ENCODE measurements around the gene MED25.

MED25 gene

GRCh38 chr19:49875177-49875576 lies 57.1 kb downstream of the MED25 start:
- no peak for DNase-seq

DNA sequence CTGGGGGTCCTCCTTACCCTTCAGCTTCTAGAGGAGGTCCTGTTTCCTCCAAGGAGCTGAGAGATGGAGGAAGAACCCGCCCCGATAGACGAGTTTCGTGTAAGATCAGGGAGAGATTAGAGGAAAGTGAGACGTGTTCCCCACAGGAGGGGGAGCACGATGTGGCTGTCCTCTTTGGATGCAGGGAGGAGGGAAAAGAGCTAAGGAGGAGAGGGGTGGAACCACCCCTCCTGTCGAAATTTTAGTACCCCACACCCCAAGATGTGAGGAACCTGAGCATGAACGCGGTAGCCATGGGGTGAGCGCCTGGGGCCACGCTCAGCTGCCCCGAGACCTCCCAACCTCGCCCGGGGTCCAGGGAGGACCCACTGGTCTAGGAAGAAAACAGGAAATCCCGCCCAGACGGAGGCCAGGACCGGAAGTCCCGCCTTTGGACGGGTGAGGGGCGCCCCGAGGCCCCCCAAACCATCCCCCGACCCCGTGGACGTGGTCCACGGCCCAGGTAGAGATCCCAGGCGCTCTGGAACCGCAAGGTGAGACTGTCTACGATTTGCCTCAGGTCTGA lies 57.9 kb downstream of the MED25 start:
- DNase-seq: peak; percentile 17

GRCh38 chr19:49876422-49877019 lies 58.4 kb downstream of the MED25 start:
- peak; percentile 98 for DNase-seq

GRCh38 chr19:49877020-49877878 lies 59.2 kb downstream of the MED25 start, which contains the start of the genes AKT1S1 and TBC1D17:
TSS of gene AKT1S1 (minus strand) at chr19:49877355. CDS start at chr19:49873295, 4,060 bp downstream.
TSS of gene TBC1D17 (plus strand) at chr19:49877702. CDS start at chr19:49877724, 22 bp downstream.
- DNase-seq: peak; percentile 99

- DNase-seq: peak; percentile 86
Measured at GRCh38 chr19:49877879-49878743, 60.0 kb downstream of the MED25 start.

DNA sequence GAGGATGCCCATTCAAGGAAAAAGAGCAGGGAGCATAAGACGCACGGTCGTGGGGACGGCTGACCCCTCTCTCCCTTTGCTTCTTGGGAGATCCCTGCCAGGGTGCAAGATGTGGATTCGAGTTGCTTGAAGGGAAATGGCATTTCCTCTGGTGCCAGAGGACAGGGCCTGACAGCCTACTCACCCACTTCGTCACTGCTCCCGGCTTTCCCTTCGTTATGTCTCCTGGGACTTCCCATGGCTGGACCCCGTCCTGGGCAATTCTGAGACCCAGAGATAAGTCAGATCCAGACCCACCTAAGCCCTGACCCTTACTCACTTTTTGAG lies 60.6 kb downstream of the MED25 start:
- no peak for DNase-seq

GRCh38 chr19:49879243-49879963 lies 61.3 kb downstream of the MED25 start:
- DNase-seq: no peak

DNA sequence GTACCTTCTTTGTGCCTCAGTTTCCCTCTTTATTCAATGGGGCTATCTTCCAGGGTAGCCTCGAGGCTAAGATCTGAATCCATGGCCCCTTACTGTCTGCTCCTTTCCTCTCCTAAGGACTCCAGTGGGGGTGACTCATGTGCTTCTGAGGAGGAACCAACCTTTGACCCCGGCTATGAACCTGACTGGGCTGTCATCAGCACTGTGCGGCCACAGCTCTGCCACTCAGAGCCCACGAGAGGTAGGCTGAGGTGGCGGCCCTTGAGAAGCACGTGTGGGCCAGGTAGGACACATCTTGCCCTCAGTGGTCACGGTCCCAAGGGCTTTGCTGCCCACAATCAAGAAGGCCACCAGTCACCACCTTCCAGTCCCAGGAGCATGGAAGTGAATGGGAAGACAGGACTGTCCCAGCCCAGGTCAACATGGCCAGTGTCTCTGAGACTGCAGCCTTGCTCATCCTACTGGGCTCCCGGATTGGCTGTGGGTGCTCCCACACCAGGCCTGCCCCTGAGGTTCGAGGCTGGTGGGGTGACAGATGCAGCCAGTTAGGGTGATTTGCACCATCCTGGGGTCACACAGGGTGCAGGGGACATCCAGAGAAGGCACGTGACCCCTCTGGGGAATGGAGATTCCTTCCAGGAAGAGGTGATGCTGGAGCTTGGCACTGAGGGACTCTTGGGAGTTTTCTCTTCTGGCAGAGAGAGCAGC lies 62.2 kb downstream of the MED25 start:
- DNase-seq: no peak

DNA sequence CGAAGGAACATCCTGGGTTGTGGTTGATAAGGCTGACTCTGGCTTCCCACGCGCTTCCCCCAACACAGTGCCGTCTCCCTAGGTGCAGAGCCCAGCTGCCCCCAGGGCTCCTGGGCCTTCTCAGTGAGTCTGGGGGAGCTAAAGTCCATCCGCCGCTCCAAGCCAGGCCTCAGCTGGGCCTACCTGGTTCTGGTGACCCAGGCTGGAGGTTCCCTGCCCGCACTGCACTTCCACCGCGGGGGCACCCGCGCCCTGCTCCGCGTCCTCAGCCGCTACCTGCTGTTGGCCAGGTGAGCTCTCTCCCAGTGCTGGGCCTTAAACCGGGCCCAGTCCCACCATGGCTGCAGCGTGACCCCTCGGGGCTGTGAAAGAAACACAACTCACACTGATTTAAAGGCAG lies 63.1 kb downstream of the MED25 start:
- DNase-seq: no peak

DNA sequence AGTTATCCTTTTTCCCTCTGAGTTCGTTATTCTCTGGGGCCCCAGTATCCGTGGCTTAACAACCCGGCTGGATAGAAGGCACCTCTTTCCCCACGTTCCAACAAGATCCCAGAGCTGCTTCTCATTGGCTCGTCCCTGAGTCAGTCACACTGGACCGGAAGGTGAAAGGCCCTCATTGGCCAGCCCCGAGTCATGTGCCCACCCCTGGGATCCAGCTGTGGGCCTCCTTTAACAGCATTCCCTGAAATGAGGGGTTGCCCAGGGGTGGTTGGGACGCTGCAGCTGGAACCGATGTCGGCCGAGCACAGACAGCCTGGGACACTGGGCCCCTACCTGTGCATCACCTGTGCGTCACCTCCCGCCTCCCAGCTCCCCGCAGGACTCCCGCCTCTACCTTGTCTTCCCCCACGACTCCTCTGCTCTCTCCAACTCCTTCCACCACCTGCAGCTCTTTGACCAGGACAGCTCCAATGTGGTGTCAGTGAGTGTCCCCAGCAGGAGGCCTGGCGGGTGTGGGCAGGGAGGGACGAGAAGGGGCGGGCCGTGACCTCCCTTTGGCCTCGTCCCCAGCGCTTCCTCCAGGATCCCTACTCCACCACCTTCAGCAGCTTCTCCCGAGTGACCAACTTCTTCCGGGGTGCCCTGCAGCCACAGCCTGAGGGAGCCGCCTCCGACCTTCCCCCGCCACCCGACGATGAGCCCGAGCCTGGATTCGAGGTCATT lies 63.7 kb downstream of the MED25 start:
- no peak for DNase-seq

- no peak for DNase-seq
Measured at GRCh38 chr19:49882643-49883042, 64.6 kb downstream of the MED25 start.

DNA sequence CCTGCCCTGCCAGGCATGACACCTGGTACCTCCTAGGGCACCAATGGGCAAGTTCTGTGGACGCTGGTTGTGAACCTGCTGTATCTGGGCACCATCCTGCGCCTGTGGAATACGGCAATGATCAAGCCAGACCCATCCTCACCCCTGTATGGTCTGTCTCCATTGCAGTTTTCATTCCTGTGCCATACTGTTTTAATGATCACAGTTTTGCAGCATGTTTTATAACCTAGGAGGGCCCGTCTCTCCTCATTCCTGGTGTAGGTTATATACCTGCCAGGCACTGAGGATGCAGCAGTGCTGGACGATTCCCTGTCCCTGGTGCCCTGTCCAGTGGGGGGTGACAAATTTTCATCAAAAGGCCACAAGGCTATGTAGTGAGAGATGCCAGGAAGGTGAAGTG lies 65.0 kb downstream of the MED25 start:
- no peak for DNase-seq

DNA sequence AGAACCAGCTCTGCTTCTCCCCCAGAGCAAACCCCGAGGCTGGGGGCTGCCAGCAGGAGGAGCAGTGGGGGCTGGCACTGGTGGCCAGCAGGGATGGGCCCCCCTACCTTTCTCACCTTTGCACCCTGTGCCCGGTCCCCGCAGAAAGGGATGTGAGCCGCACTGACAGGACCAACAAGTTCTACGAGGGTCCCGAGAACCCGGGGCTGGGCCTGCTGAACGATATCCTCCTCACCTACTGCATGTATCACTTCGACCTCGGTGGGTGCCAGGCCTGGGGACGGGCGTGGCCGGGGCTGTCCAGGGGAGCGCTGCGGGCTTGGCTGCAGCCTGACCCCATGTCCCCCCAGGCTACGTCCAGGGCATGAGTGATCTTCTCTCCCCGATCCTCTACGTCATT lies 66.0 kb downstream of the MED25 start:
- DNase-seq: no peak

- DNase-seq: no peak
Measured at GRCh38 chr19:49884760-49885159, 66.7 kb downstream of the MED25 start.

Measured in kidney glomerular epithelial cell (primary cell).